Astrocyte (in vitro differentiated cells and primary cell): ENCODE measurements around the gene UNC80. TPM values are rescaled to one million over a fixed set of nuclear protein-coding genes. Genes with fewer than 3 reads are reported as not detected.

Experiments
- DNase-seq: peaks from one replicate; pipeline ENCODE4 v3.0.0-alpha.2; 2010; ENCODE audit warnings: low read depth
- FAIRE-seq: peaks from 2 replicates; lab custom pipeline; 2011; peaks lifted over from hg19 to GRCh38; lab: Jason Lieb, UNC
- H2AFZ ChIP-seq: 2 replicates; pipeline ENCODE4 v1.6.0; 2012; ENCODE audit warnings: low read depth, low read length, inconsistent platforms
- H3K27ac ChIP-seq: 2 replicates; pipeline ENCODE4 v1.5.1; 2011; ENCODE audit warnings: low read depth, low read length, inconsistent platforms
- H3K27me3 ChIP-seq: 2 replicates; pipeline ENCODE4 v1.6.0; 2011; ENCODE audit warnings: low read length, inconsistent platforms; ENCODE audit not compliant: insufficient read depth
- H3K36me3 ChIP-seq: 2 replicates; pipeline ENCODE4 v1.5.1; 2011; ENCODE audit warnings: low read length, inconsistent platforms; ENCODE audit not compliant: insufficient read depth
- H3K4me1 ChIP-seq: 2 replicates; pipeline ENCODE4 v1.5.1; 2011; ENCODE audit warnings: low read length, inconsistent platforms; ENCODE audit not compliant: insufficient read depth
- H3K4me2 ChIP-seq: 2 replicates; pipeline ENCODE4 v1.6.0; 2012; ENCODE audit warnings: low read length, inconsistent platforms
- H3K4me3 ChIP-seq: 2 replicates; pipeline ENCODE4 v1.5.1; 2011; ENCODE audit warnings: low read depth, mild to moderate bottlenecking, low read length, inconsistent platforms; ENCODE audit not compliant: insufficient read depth
- H3K79me2 ChIP-seq: 2 replicates; pipeline ENCODE4 v1.6.0; 2012; ENCODE audit warnings: mild to moderate bottlenecking, low read length, inconsistent platforms; ENCODE audit not compliant: insufficient read depth
- H3K9ac ChIP-seq: 2 replicates; pipeline ENCODE4 v1.6.0; 2012; ENCODE audit warnings: mild to moderate bottlenecking, low read length, inconsistent platforms
- H3K9me3 ChIP-seq: 2 replicates; pipeline ENCODE4 v1.5.1; 2012; ENCODE audit warnings: low read depth, mild to moderate bottlenecking, low read length, inconsistent platforms; ENCODE audit not compliant: insufficient read depth
- H4K20me1 ChIP-seq: 2 replicates; pipeline ENCODE4 v1.6.0; 2012; ENCODE audit warnings: low read length, inconsistent platforms; ENCODE audit not compliant: insufficient read depth
- H3K27ac Mint-ChIP-seq: one replicate; pipeline ENCODE4 v1.8.0; 2021; ENCODE audit warnings: mild to moderate bottlenecking, mixed read lengths; ENCODE audit not compliant: unreplicated experiment
- H3K27me3 Mint-ChIP-seq: one replicate; pipeline ENCODE4 v1.8.0; 2021; ENCODE audit warnings: low read depth, mixed read lengths; ENCODE audit not compliant: unreplicated experiment
- H3K36me3 Mint-ChIP-seq: one replicate; pipeline ENCODE4 v1.8.0; 2021; ENCODE audit warnings: low read depth, mixed read lengths; ENCODE audit not compliant: unreplicated experiment
- H3K4me1 Mint-ChIP-seq: one replicate; pipeline ENCODE4 v1.8.0; 2021; ENCODE audit warnings: low read depth, mixed read lengths; ENCODE audit not compliant: unreplicated experiment
- H3K4me3 Mint-ChIP-seq: one replicate; pipeline ENCODE4 v1.8.0; 2021; ENCODE audit warnings: mild to moderate bottlenecking, moderate library complexity, mixed read lengths; ENCODE audit not compliant: unreplicated experiment
- H3K9me3 Mint-ChIP-seq: one replicate; pipeline ENCODE4 v1.8.0; 2021; ENCODE audit warnings: mild to moderate bottlenecking, mixed read lengths; ENCODE audit not compliant: unreplicated experiment
- EZH2 ChIP-seq: IDR thresholded peaks from 2 replicates; pipeline ENCODE4 v1.6.1; 2012; ENCODE audit warnings: mild to moderate bottlenecking, low read length, inconsistent platforms; ENCODE audit not compliant: insufficient read depth
- total RNA-seq: library from RNA; stranded (reverse); gene quantifications from 2 replicates; pipeline ENCODE4 v1.2.1, GENCODE V29; 2021
- TF ChIP-seq, protein P1 (sequence below): IDR thresholded peaks from 2 replicates; pipeline ENCODE4 v1.5.1; 2011; ENCODE audit warnings: low read depth, mild to moderate bottlenecking, inconsistent platforms, low read length, moderate library complexity; ENCODE audit not compliant: insufficient read depth

The UNC80 gene
- total RNA-seq, 1 donor from 2014 or later = 0.27 TPM

DNA sequence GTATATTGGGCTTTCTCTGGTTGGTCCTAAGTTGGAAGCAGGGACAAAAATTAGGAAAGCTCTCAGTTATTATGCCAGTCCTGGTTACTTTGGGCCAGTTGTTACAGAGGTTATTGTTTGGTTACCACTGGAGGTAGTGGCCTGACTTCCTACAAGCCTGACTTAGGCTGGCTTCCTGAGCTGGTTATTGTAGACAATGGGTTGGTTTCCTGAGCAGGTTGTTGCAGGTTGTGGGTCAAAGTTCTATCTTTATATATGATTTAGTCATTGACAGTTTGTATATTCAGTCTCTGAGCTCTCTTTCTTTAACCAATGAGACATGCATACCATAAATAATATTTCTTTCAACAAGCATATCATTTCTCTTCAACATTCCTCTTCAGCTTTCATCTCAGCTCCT, 172.1 kb downstream of the UNC80 start:
- H3K9ac ChIP-seq = no peak overlapping the region
- no peaks in the 10 kb centered on the region for H3K36me3 Mint-ChIP-seq
- H3K9me3 Mint-ChIP-seq = no peaks in the 10 kb centered on the region
- no peak overlapping the region for H2AFZ ChIP-seq
- H3K79me2 ChIP-seq = no peaks in the 10 kb centered on the region
- H3K4me1 ChIP-seq = no peaks in the 10 kb centered on the region
- H3K4me3 Mint-ChIP-seq = no peak overlapping the region
- H3K27ac Mint-ChIP-seq = no peak overlapping the region
- H4K20me1 ChIP-seq = no peaks in the 10 kb centered on the region
- FAIRE-seq = no peak
- no peaks in the 10 kb centered on the region for H3K36me3 ChIP-seq
- peaks cover 15% of the 10 kb centered on the region for H3K4me1 Mint-ChIP-seq
- H3K27me3 ChIP-seq = no peaks in the 10 kb centered on the region
- no peak overlapping the region for H3K27ac ChIP-seq
- no peak overlapping the region for H3K4me3 ChIP-seq
- H3K9me3 ChIP-seq = no peaks in the 10 kb centered on the region
- DNase-seq = no peak
- H3K27me3 Mint-ChIP-seq = no peaks in the 10 kb centered on the region
- no peak for TF ChIP-seq EZH2
- TF ChIP-seq, protein P1, sequence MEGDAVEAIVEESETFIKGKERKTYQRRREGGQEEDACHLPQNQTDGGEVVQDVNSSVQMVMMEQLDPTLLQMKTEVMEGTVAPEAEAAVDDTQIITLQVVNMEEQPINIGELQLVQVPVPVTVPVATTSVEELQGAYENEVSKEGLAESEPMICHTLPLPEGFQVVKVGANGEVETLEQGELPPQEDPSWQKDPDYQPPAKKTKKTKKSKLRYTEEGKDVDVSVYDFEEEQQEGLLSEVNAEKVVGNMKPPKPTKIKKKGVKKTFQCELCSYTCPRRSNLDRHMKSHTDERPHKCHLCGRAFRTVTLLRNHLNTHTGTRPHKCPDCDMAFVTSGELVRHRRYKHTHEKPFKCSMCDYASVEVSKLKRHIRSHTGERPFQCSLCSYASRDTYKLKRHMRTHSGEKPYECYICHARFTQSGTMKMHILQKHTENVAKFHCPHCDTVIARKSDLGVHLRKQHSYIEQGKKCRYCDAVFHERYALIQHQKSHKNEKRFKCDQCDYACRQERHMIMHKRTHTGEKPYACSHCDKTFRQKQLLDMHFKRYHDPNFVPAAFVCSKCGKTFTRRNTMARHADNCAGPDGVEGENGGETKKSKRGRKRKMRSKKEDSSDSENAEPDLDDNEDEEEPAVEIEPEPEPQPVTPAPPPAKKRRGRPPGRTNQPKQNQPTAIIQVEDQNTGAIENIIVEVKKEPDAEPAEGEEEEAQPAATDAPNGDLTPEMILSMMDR = no peak
- no peak overlapping the region for H3K4me2 ChIP-seq

DNA sequence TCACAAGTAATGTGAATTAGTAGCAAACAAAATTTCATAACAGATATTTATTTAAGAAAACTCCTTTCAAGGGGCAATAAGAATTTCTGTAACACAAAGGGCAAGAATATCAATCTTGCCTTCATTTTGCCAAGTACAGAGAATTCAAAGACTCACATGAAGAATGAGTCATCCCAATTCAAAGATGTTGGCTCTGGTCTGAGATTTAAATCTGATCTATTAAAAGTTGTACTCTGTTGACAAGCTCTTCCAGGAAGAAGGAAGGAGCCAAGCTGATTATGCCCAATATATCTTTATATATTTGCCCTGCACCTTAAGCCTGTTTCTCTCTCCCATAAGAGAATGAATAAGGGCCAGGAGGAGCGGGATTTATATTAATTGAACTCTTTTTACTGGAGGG, 174.9 kb downstream of the UNC80 start:
- Mint-ChIP-seq H3K27me3 (no peaks in the 10 kb centered on the region), H3K27ac (no peak overlapping the region), H3K4me1 (peaks cover 15% of the 10 kb centered on the region), H3K9me3 (peaks cover 2% of the 10 kb centered on the region), H3K4me3 (no peak overlapping the region), H3K36me3 (no peaks in the 10 kb centered on the region)
- Histone ChIP-seq H3K4me1 (no peaks in the 10 kb centered on the region), H2AFZ (no peak overlapping the region), H3K4me2 (no peak overlapping the region), H4K20me1 (no peaks in the 10 kb centered on the region), H3K27ac (no peak overlapping the region), H3K36me3 (no peaks in the 10 kb centered on the region), H3K9ac (no peak overlapping the region), H3K27me3 (no peaks in the 10 kb centered on the region), H3K79me2 (no peaks in the 10 kb centered on the region), H3K9me3 (no peaks in the 10 kb centered on the region), H3K4me3 (no peak overlapping the region)
- peak; percentile 51 for DNase-seq
- no peak for FAIRE-seq
- TF ChIP-seq, protein P1 = no peak
- TF ChIP-seq EZH2 = no peak

DNA sequence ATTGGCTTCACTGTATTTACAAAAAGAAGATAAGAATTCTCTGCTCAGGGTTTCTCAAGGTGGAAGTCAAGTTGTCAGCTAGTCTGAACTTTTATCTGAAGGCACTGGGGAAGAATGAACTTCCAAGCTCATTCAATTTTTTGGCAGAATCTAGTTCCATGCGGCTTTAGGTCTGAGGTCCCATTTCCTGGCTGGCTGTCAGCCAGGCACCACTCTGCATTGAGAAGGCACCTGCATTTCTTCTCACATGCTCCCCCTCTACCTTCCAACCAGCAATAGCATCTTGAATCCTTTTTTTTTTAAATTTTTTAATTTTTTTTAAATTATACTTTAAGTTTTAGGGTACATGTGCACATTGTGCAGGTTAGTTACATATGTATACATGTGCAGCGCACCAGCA, 184.6 kb downstream of the UNC80 start:
- H3K27ac ChIP-seq = no peak overlapping the region
- TF ChIP-seq, protein P1 = no peak
- no peak for TF ChIP-seq EZH2
- H3K9ac ChIP-seq = no peak overlapping the region
- no peaks in the 10 kb centered on the region for H3K79me2 ChIP-seq
- H4K20me1 ChIP-seq = no peaks in the 10 kb centered on the region
- no peaks in the 10 kb centered on the region for H3K9me3 ChIP-seq
- H3K27ac Mint-ChIP-seq = no peak overlapping the region
- H3K4me1 Mint-ChIP-seq = peaks cover 8% of the 10 kb centered on the region
- H3K27me3 ChIP-seq = no peaks in the 10 kb centered on the region
- peaks cover 7% of the 10 kb centered on the region for H3K4me1 ChIP-seq
- no peaks in the 10 kb centered on the region for H3K36me3 Mint-ChIP-seq
- no peaks in the 10 kb centered on the region for H3K36me3 ChIP-seq
- H2AFZ ChIP-seq = no peak overlapping the region
- H3K4me2 ChIP-seq = no peak overlapping the region
- no peaks in the 10 kb centered on the region for H3K27me3 Mint-ChIP-seq
- DNase-seq (no peak), FAIRE-seq (no peak)
- peaks cover 2% of the 10 kb centered on the region for H3K9me3 Mint-ChIP-seq
- no peak overlapping the region for H3K4me3 ChIP-seq
- H3K4me3 Mint-ChIP-seq = no peak overlapping the region
